K562 (cell line): Measurements from ENCODE around the gene CCDC187. TPM values are rescaled to one million over a fixed set of nuclear protein-coding genes. Genes with fewer than 3 reads are reported as not detected.

Source experiments
- ATAC-seq: fragments of 200-7000 bp; cut with Tn5 transposase; 3 replicates; pipeline ENCODE4 v1.9.1; 2020; ENCODE audit warnings: moderate library complexity
- BruUV-seq: library from RNA; stranded (reverse); fragments of 400-500 nt; replicated peaks from 2 replicates; lab custom pipeline; 2021; lab: Mats Ljungman, UMichigan
- CTCF ChIA-PET: fragments of 300-600 bp; formaldehyde crosslinking; extraction: SDS; loops from one replicate; lab custom pipeline; 2021; ENCODE audit warnings: low intra/inter-chr PET ratio; lab: Yijun Ruan, JAX
- POLR2A ChIA-PET: fragments of 300-600, 350-650 bp; sonication (Branson Sonifier 250); formaldehyde crosslinking; extraction: SDS; loops from one replicate; lab custom pipeline; 2021; ENCODE audit warnings: antibody characterized with exemption, inconsistent platforms; lab: Yijun Ruan, JAX
- DNase-seq, 4 experiments: peaks; one replicate each; pipeline versions ENCODE4 v3.0.0 to v3.0.0-alpha.2; 2011 to 2018; ENCODE audit warnings: low spot score in 3 of 4, mixed read lengths in 3 of 4; ENCODE audit errors: extremely low read depth in 1 of 4
- FAIRE-seq: peaks from 2 replicates; lab custom pipeline; 2011; peaks lifted over from hg19 to GRCh38; lab: Jason Lieb, UNC
- H2AFZ ChIP-seq: 2 replicates; pipeline ENCODE4 v1.6.0; 2011; ENCODE audit warnings: low read depth, low read length, control low read depth, inconsistent platforms
- H3K27ac ChIP-seq: fragments of 200-600 bp; 3 replicates; pipeline ENCODE4 v1.8.0; 2011; ENCODE audit warnings: low read depth, mild to moderate bottlenecking, control low read depth, inconsistent platforms, low read length, moderate library complexity, mixed read lengths; ENCODE audit errors: extremely low read depth
- H3K27me3 ChIP-seq, 2 experiments: fragments of 300-600 bp in 1 of 2; 2 replicates in 1 of 2; 3 replicates in 1 of 2; pipeline versions ENCODE4 v1.6.0 to v1.8.0; 2011; ENCODE audit warnings: inconsistent platforms in 2 of 2, low read length in 2 of 2, mild to moderate bottlenecking in 1 of 2, mixed read lengths in 1 of 2, moderate library complexity in 1 of 2; ENCODE audit not compliant: control insufficient read depth in 2 of 2, insufficient read depth in 2 of 2
- H3K36me3 ChIP-seq: fragments of 300-600 bp; 3 replicates; pipeline ENCODE4 v1.8.0; 2011; ENCODE audit warnings: mild to moderate bottlenecking, low read length, inconsistent platforms; ENCODE audit not compliant: control insufficient read depth, insufficient read depth
- H3K4me1 ChIP-seq, 2 experiments: fragments of 200-600 bp in 1 of 2; replicated peaks in 1 of 2; 2 replicates in 1 of 2; 3 replicates in 1 of 2; pipeline versions ENCODE4 v1.5.1 to v1.8.0; 2011; ENCODE audit warnings: inconsistent platforms in 2 of 2, low read length in 2 of 2, mild to moderate bottlenecking in 1 of 2, mixed read lengths in 1 of 2, moderate library complexity in 1 of 2; ENCODE audit not compliant: control insufficient read depth in 2 of 2, insufficient read depth in 2 of 2
- H3K4me2 ChIP-seq: 2 replicates; pipeline ENCODE4 v1.6.1; 2011; ENCODE audit warnings: low read length, control low read depth, inconsistent platforms, mixed read lengths; ENCODE audit not compliant: insufficient read depth
- H3K4me3 ChIP-seq: fragments of 200-600 bp; sonication (generic), shearing (Covaris generic); 2 replicates; pipeline ENCODE4 v1.5.1; 2016; ENCODE audit warnings: control low read depth, inconsistent platforms
- H3K79me2 ChIP-seq: fragments of 200-600 bp; 3 replicates; pipeline ENCODE4 v1.8.0; 2011; ENCODE audit warnings: low read length, inconsistent platforms; ENCODE audit not compliant: control insufficient read depth, insufficient read depth
- H3K9ac ChIP-seq, 2 experiments: 2 replicates each; pipeline versions ENCODE4 v1.6.0 to v1.6.1; 2011; ENCODE audit warnings: low read depth in 2 of 2, low read length in 2 of 2, control low read depth in 1 of 2, inconsistent platforms in 1 of 2, mild to moderate bottlenecking in 1 of 2, mixed read lengths in 1 of 2; ENCODE audit not compliant: insufficient read depth in 1 of 2
- H3K9me1 ChIP-seq: one replicate; pipeline ENCODE4 v1.6.0; 2011; ENCODE audit warnings: inconsistent platforms, mild to moderate bottlenecking, low read length, moderate library complexity; ENCODE audit not compliant: control insufficient read depth, insufficient read depth
- H3K9me3 ChIP-seq: replicated peaks from 2 replicates; pipeline ENCODE4 v1.5.1; 2011; ENCODE audit warnings: low read depth, low read length, inconsistent platforms; ENCODE audit not compliant: control insufficient read depth, insufficient read depth
- H4K20me1 ChIP-seq: replicated peaks from 2 replicates; pipeline ENCODE4 v1.6.1; 2011; ENCODE audit warnings: low read length, inconsistent platforms, mixed read lengths; ENCODE audit not compliant: control insufficient read depth, insufficient read depth
- DNMT1 ChIP-seq: fragments of 450-650 bp; IDR thresholded peaks from 2 replicates; pipeline ENCODE4 v1.6.1; 2016; ENCODE audit warnings: antibody characterized with exemption, mild to moderate bottlenecking
- GATAD2A ChIP-seq: fragments of 450-650 bp; IDR thresholded peaks from 2 replicates; pipeline ENCODE4 v1.6.1; 2017
- IRF2 ChIP-seq: sonication (generic); formaldehyde crosslinking; IDR thresholded peaks from 2 replicates; pipeline ENCODE4 v1.8.1; 2022; ENCODE audit warnings: mild to moderate bottlenecking, missing genetic modification reagents
- JUNB ChIP-seq: fragments of 450-650 bp; formaldehyde crosslinking; conservative IDR thresholded peaks from 2 replicates; pipeline ENCODE4 v1.4.0; 2020; ENCODE audit warnings: mild to moderate bottlenecking
- MYNN ChIP-seq, 2 experiments: sonication (generic); formaldehyde crosslinking in 1 of 2; IDR thresholded peaks; 2 replicates each; pipeline versions ENCODE4 v1.5.0 to v1.6.1; 2016 to 2020; ENCODE audit warnings: antibody characterized with exemption in 1 of 2, missing genetic modification reagents in 1 of 2
- RAD51 ChIP-seq: fragments of 450-650 bp; IDR thresholded peaks from 2 replicates; pipeline ENCODE4 v1.7.1; 2016; ENCODE audit warnings: low read depth, mild to moderate bottlenecking, borderline replicate concordance
- RBM14 ChIP-seq: fragments of 200-400 bp; formaldehyde crosslinking; IDR thresholded peaks from 2 replicates; pipeline ENCODE4 v1.6.1; 2018; ENCODE audit warnings: low read depth, mild to moderate bottlenecking, low read length, moderate library complexity, borderline replicate concordance; ENCODE audit not compliant: insufficient read depth
- SMARCB1 ChIP-seq: IDR thresholded peaks from 2 replicates; pipeline ENCODE4 v1.6.1; 2011; ENCODE audit warnings: improper control_type of control experiment, low read depth; ENCODE audit not compliant: insufficient read length
- ZNF146 ChIP-seq: IDR thresholded peaks from one replicate; pipeline ENCODE4 v1.6.1; 2018; ENCODE audit warnings: missing compliant biosample characterization; ENCODE audit not compliant: unreplicated experiment
- ZNF436 ChIP-seq: fragments of 250-450, 450-650 bp; sonication (Bioruptor Pico); formaldehyde crosslinking; IDR thresholded peaks from 2 replicates; pipeline ENCODE4 v1.7.0; 2020; ENCODE audit warnings: mild to moderate bottlenecking
- ZNF586 ChIP-seq: fragments of 450-650 bp; formaldehyde crosslinking; conservative IDR thresholded peaks from 2 replicates; pipeline ENCODE4 v1.4.0; 2020; ENCODE audit warnings: mild to moderate bottlenecking, moderate library complexity
- ZNF589 ChIP-seq: fragments of 200-800 bp; sonication (Bioruptor generic); IDR thresholded peaks from 2 replicates; pipeline ENCODE4 v1.6.1; 2016; ENCODE audit warnings: low read depth, missing genetic modification characterization, missing compliant biosample characterization
- WGBS: fragments of 100-300 bp; shearing (Covaris generic); methylation state at CpG from one replicate; pipeline ENCODE4 v1.1.6; 2016; ENCODE audit warnings: low coverage, mixed read lengths; ENCODE audit not compliant: insufficient coverage; ENCODE audit errors: missing lambda C conversion rate; 5-methylcytosine and 5-hydroxymethylcytosine counted together
- in situ Hi-C: fragments of 300-500 bp; cut with MboI; formaldehyde crosslinking; loops from 4 replicates; pipeline ENCODE4 v1.15.0; 2018; ENCODE audit warnings: inconsistent platforms, mixed read lengths
- intact Hi-C: fragments of 100-400 bp; cut with micrococcal nuclease; formaldehyde crosslinking; loops from 2 replicates; pipeline ENCODE4 v1.14.2; 2022
- polyA plus RNA-seq, 8 experiments: library from polyadenylated mRNA; depleted of rRNA in 4 of 8; stranded (reverse) in 5 of 8; unstranded in 3 of 8; fragments of >200 nt; fragmentation: Nextera tagmentation in 2 of 8; fragmentation: Illumina TruSeq in 1 of 8; extraction: Ambion mirVana in 2 of 8; extraction: Trizol in 1 of 8; gene quantifications; 2 replicates each; pipeline versions ENCODE4 v1.2.1 to v1.2.3, GENCODE V29; 2011 to 2014; ENCODE audit warnings: inconsistent platforms in 1 of 8, missing spikeins in 1 of 8
- total RNA-seq, 7 experiments: library from RNA; depleted of rRNA in 6 of 7; stranded (reverse); fragments of >200 nt in 6 of 7; fragmentation: Illumina TruSeq in 2 of 7; extraction: Trizol in 2 of 7; gene quantifications; 2 replicates each; pipeline versions ENCODE4 v1.2.1 to v1.2.3, GENCODE V29; 2011 to 2021; ENCODE audit warnings: low replicate concordance in 1 of 7

Gene CCDC187
- total and polyA plus RNA-seq, 9 of the 15 experiments (the other 6 are each of a cell fraction or from before 2014, with no cell fraction given): not detected

DNA sequence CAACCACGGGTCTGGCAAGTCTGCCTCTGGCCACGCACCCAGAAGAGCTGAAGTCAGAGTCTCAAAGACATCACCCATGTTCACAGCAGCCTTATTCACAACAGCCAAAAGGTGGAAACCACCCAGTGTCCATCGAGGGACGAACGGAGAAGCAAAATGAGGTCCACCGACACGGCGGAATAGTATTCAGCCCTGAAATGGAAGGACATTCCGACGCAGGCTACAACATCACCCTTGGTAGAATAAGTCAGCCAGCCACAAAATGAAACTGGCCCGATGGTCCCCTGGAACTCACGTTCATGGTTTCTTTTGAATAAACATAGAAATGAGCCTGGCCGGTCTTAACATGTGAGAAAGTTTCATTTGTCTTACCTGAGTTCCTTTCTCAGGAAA lies 16.9 kb downstream of the CCDC187 start:
- Histone ChIP-seq H3K4me3 (no peak overlapping the region), H3K36me3 (no peaks in the 10 kb centered on the region), H3K27me3 (peaks cover 19 to 72% of the 10 kb centered on the region in 2 experiments; a peak in 4 of 5 replicates), H3K27ac (no peak overlapping the region), H3K9me3 (no peaks in the 10 kb centered on the region), H2AFZ (no peak overlapping the region), H3K4me2 (no peak overlapping the region), H4K20me1 (peaks cover 17% of the 10 kb centered on the region)
- in situ Hi-C loops (no loop called here), intact Hi-C loops (no loop called here)
- WGBS: 25% methylated on average over 13 of the region's 13 CpGs
- no peak for FAIRE-seq
- CTCF ChIA-PET: interaction anchor here (0.6 kb wide), 1 partner anchor 577 kb away, joined by 4 read pairs; no protein-coding TSS in a partner anchor
- TF ChIP-seq ZNF586 (CRISPR knock-in tag) (no peak), IRF2 (no peak), RAD51 (no peak), ZNF146 (peak; percentile 69)
- TF ChIP-seq, all 486 proteins: peak for 1
- H3K4me1 ChIP-seq: peaks cover 0 to 74% of the 10 kb centered on the region in 2 experiments; a peak in 2 of 5 replicates
- DNase-seq (no peak), ATAC-seq (no peak)
- POLR2A ChIA-PET: interaction anchor here (0.6 to 1.0 kb wide), 2 partner anchors 11 to 193 kb away, joined by 3 to 4 read pairs; no protein-coding TSS in a partner anchor
- no TSS peak for BruUV-seq
- no peak overlapping the region; a peak in 1 of 4 replicates for H3K9ac ChIP-seq
- no peaks in the 10 kb centered on the region for H3K79me2 ChIP-seq
- no peaks in the 10 kb centered on the region for H3K9me1 ChIP-seq

DNA sequence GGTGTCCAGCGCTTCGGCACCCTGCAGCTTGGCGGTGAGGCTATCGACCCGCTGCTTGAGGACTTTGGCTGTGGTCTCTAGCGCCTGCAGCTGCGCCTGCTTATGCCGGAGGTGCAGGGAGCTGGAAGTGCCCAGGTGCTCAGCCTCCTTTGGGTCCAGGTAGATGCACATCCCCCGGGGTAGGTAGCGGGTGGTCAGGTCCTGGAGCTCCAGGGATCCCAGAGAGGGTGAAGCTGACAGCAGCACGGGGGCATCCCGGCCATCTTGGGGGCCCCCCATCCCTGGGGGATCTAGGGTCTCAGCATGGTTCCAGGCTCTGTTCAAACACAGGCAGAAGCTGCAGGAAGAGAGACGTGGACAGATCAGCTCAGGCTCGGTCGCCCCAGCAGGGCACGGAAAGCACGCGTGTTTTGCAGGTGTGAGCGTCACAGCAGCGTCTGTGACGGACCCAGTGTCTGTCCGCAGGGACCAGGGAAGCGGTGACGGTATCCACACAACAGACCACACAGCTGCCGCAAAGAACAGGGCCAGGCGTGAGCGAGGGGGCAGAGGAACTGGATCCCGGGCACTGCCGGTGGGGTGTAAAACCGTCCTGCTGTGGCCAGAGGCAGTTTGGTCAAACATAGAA lies 17.4 kb downstream of the CCDC187 start:
- Histone ChIP-seq H3K4me2 (no peak overlapping the region), H3K27ac (no peak overlapping the region), H2AFZ (no peak overlapping the region), H4K20me1 (peaks cover 17% of the 10 kb centered on the region), H3K27me3 (peaks cover 19 to 70% of the 10 kb centered on the region in 2 experiments; a peak in 4 of 5 replicates), H3K79me2 (no peaks in the 10 kb centered on the region), H3K36me3 (no peaks in the 10 kb centered on the region), H3K9me1 (no peaks in the 10 kb centered on the region), H3K9me3 (no peaks in the 10 kb centered on the region), H3K4me1 (peaks cover 0 to 74% of the 10 kb centered on the region in 2 experiments; a peak in 2 of 5 replicates), H3K4me3 (no peak overlapping the region), H3K9ac (no peak overlapping the region; a peak in 2 of 4 replicates)
- ATAC-seq (no peak), FAIRE-seq (no peak), DNase-seq (no peak)
- CTCF ChIA-PET: interaction anchor here (0.7 kb wide), 1 partner anchor 1270 kb away, joined by 3 read pairs; no protein-coding TSS in a partner anchor
- TF ChIP-seq ZNF589 (CRISPR knock-in tag) (no peak), DNMT1 (no peak), RBM14 (0 out of 2 replicates have a peak, but pooled peaks have one; percentile 28), JUNB (CRISPR knock-in tag) (no peak), MYNN (IDR thresholded peaks at IDR 0.05) (no peak), MYNN (CRISPR knock-in tag; IDR thresholded peaks at IDR 0.05) (no peak), SMARCB1 (no peak), ZNF436 (CRISPR knock-in tag) (no peak), GATAD2A (no peak)
- intact Hi-C loops (no loop called here), in situ Hi-C loops (no loop called here)
- 19% methylated on average over 28 of the region's 30 CpGs for WGBS
- POLR2A ChIA-PET: interaction anchor here (0.6 to 1.0 kb wide), 3 partner anchors 10 to 194 kb away, joined by 3 to 4 read pairs (median 3); no protein-coding TSS in a partner anchor
- BruUV-seq: no TSS peak
